ENCODE results near the gene BTF3.
"Not testable (repeated sequence)": the region's sequence is repeated elsewhere in the genome, so short reads cannot be mapped to it uniquely, and the experiment has no call there.

Gene BTF3

DNA sequence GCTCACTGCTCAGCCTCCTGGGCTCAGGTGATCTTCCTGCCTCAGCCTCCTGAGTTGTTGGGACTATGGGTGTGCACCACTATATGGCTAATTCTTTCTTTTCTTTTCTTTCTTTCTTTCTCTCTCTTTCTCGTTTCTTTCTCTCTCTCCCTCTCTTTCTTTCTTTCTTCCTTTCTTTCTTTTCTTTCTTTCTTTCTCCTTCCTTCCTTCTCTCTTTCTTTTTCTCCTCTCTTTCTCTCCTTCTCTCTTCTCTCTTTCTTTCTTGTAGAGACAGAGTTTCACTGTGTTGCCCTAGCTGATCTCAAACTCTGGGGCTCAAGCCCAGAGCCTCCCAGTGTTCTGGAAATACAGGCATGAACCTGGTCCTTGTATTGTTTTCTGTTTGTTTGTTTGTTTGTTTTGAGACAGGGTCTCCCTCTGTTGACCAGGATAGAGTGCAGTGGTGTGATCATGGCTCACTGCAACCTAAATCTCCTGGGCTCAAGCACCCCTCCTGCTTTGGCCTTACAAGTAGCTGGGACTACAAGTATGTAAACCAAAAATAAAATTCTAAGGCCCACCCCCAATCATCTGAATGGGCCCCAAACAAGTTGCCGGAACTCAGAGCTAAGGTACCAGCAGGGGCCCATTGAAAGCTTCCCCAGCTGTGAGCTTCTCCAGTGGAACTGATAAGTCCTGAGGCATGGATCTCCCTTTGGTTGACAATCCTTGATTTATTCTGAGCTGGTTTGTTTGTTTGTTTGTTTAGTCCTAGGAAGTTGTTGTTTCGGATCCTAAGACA is 11.9 kb upstream of the BTF3 start:
- no peak for DNase-seq

DNA sequence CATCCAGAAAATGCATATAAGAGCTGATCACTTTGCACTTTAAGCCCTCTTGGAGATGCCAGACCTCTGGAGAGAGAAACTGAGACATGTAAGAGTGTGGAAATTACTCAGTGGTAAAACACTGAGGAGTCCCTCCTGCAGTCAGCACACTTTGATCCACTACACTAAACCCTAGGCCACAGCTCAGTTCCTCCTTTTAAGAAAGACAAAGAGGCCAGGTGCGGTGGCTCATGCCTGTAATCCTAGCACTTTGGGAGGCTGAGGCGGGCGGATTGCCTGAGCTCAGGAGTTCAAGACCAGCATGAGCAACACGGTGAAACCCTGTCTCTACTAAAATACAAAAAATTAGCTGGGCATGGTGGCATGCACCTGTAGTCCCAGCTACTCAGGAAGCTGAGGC is 11.0 kb upstream of the BTF3 start:
- DNase-seq = not testable (repeated sequence)

DNA sequence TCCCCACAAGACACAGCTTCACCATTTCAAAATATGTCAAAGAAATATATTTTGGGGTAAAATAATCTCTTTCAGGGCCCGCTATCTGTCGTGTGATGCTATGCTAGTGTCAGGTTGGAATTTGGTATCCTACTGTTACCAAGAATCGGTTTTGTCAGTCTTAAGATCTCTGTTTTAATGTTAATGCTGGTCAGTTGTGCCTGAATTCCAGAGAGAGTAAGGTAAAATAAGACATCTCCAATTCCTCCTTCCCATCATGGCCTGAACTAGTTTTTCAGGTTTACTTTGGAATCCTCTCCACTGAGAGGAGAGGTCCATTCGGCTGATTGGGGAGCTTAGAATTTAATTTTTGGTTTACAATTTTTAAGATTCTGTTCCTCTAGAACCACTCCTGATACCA is 10.4 kb upstream of the BTF3 start:
- no peak for DNase-seq

DNA sequence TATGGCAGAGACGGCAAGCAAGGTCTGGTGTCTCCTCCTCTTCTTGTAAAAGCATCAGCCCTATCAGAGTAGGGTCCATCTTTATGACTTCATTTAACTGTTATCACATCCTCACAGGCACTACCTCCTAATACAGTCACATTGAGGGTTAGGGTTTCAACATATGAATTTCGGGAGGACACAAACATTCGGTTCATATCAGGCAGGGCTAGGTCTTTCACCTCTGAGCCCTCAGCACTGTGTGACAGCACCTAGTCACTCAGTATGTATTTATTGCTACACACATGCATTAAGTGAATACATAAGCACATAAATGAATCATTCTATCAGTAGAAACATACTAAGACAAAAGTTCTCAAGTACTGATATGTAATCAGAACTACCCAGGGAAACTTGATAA is 9.4 kb upstream of the BTF3 start:
- no peak for DNase-seq

DNA sequence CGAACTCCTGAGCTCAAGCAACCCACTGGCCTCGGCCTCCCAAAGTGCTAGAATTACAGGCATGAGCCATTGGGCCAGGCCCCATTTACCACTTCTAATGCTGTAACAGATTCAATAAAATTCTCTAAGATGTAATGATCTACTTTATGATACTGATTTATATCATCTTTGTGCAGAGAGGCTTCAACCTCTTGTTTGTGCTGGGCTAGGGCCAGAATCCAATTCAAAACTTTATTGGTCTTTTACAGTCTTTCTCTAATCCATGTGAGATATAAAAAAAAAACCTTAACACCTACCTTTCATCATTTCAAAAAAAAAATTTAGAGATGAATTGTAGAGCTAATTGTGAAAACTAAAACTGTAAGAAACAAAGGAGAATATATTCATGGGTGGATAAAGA is 8.2 kb upstream of the BTF3 start:
- no peak for DNase-seq

DNA sequence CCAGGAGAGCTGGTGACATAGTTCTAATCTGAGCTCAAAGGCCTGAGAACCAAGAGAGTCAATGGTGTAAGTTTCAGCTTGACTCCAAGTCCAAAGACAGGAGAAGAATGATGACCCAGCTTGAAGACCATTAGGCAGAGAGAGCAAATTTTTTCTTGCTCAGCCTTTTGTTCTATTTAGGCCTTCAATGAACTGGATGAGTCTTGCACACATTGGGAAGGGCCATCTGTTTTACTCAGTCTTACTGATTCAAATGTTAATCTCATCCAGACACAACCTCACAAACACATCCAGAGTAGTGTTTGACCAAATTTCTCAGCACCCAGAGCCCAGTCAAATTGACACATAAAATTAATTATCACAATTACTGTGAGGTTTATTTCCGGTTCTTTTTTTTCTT is 7.1 kb upstream of the BTF3 start:
- no peak for DNase-seq

DNA sequence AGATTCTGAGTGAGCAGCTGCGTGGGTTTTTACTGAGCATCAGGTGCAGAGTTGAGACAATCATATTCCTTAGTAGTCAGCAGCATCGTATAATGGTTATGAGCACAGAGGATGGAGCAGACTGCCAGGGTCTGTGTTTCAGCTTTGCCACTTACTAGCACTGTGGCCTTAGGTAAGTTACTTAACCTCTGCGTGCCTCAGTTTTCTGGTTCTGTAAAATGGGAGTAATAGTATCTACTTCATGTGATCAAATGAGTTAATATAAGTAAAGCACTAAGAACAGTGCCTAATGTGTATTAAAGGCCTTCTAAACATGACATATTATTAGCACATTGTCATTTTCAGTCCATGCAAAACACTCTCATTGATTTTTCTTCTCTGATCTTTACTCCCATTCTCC is 4.8 kb upstream of the BTF3 start:
- no peak for DNase-seq

DNA sequence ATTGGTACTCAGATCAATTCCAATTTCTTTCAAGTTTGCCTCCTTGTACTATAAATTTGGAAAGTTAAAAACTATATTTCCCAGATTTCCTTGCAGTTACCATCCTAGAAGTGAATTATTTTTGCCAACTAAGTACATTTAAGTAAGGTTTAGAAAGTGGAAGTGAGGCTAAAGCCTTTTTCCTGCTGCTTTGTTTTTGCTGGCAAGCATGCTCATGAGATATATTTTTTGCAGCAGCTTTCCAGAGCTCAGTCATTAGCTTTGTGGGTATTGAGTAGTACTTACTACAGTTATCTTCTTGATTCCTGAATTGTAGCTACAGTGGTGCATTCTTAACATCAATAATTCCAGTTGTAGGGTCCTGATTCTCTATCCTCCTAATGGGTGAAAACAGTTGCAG is 3.5 kb upstream of the BTF3 start:
- DNase-seq = no peak

DNA sequence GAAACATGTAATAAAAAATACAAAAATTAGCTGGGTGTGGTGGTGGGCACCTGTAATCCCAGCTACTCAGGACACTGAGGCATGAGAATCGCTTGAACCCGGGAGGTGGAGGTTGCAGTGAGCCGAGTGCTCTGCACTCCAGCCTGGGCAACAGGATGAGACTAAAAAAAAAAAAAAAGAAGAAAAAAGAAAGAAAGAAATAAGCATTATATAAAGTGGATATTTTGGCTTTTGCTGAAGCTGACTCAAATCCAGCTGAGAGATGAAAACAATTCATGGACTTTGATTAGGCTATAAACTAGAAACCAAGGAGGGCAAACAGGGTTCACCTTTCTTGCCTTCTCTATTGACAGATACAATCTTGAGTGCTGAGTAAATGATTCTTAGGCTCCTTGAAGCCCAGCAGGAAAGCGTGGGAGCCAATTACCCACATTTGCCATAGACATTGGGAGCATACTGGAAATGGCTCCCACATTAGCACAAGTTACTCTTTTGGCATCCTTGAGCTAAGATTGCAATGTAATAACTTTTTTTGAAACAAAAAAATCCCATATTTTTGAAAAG is 2.4 kb upstream of the BTF3 start:
- DNase-seq = no peak

DNA sequence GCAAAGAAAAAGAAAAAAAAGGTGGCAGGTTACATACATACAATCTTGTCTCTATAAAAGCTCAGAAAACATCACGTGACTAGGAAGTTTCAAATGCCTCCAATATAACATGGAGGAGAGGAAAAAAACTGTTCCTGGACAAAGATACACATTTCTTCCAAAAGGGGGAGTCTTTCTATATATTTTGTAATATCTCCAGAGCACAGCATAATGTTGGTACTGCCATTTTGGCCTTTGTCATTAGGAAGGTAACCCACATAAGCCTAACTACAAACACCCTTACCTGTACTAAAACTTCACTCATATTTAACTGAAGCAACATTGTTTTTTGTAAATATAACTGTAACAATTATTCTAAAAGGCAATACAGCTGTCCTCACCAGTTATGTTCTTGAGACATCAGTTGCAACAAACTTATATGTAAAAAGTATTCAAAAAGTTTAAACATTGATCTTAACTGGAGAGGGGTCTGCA is 1.2 kb upstream of the BTF3 start:
- DNase-seq = peak; percentile 30 to 84

DNA sequence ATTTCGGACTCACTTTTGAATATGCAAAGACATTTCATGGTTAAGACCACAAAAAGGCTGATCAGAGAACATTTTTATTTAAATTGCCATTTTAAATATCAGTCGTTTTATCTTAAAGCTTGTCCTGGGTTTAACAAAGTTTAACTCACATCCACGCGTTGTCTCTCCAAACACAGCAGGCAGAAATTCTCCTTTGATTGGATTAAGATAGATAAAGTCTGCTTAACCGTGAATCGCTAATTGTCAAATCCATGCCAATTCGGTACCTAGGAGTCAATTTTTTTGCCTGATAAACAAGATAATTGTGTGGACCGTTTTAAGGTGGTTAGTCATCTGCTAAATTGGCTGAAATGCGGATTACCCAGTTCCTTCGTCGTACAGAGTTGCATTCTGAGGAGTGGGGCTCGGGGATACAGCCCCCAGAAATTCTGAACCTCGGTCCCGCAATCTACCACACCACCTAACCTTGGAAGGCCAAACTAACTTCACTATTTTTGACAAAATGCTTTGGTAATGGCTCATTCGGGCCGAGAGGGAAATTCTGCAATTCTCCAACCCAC is 665 bp upstream of the BTF3 start:
- no peak for DNase-seq

DNA sequence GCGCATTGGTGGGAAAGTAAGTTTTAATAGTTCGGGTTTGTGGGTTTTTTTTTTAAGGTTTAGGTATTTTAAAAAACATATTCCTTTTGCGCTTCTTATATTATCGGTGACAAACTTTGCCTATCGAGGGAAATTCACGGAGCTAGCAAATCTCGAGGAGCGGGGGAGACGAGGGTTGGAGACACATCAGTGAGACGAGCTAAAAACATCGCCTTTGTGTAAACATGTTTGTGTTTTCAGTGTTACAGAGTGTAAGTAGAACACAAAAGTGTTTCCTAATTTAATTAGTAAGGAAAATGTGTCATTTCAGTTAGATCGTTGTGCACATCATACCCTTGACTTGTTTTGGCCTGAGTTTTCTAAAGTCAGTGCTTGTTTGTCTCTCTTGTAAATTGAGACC is 945 bp downstream of the BTF3 start:
- no peak for DNase-seq

DNA sequence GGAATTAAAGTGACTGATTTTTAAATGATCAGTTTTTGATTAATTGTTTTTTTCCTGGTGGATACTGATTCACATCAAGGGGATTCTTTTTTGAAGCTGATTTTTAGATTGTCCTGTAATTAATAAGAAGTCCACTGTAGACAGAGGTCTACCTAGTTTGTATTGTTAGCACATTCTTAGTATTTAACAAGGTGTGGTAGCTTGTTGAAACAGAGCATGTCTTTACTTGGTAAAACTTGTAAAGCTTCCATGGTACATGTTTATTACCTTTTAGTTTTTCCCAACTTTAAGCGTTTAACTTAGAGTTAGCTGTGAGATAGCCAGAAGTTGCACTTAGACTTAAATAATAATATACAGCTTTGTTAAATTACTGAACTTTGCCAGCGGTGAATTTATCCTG is 1.5 kb downstream of the BTF3 start:
- DNase-seq = no peak

DNA sequence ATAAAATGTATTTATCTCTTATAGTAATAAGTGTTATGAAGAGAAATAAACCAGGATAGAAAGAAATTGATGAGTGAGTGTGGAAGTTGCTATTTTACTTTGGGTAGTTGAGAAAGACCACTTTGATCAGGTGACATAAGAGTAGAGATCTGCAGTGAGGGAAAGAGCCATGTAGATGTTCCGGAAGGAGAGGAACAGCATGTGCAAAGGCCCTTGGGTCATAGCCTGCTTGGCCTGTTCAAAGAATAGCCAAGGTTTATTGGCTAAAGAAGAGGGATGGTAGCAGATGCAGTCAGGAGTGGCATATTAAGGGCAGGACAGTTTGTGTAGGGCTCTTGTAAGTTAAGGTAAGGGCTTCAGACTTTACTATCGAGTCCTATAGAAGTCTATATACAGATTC is 3.2 kb downstream of the BTF3 start:
- no peak for DNase-seq

DNA sequence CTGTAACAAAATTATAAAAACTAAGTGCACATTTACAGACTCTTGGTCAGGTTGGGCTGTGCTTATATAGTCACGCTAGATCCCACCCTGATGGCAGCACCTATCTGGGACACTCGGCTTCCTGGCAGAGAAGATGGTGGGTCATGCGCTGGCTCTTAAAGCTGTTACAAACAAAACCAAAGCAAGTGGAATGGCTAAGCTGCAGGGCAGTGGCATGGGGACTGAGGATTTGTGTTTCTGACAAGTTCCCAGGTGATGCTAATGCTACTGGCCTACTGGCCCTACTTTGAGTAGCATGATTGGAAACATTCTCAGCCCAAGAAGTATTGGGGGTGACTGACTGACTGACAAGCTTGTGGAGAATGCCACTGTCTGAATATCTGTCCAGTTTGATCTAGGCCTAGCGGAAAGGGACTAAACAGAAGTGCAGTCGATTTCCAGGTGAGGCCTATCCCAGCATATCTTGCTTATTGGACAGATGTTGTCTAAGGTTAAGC is 8.3 kb downstream of the BTF3 start:
- DNase-seq = no peak

DNA sequence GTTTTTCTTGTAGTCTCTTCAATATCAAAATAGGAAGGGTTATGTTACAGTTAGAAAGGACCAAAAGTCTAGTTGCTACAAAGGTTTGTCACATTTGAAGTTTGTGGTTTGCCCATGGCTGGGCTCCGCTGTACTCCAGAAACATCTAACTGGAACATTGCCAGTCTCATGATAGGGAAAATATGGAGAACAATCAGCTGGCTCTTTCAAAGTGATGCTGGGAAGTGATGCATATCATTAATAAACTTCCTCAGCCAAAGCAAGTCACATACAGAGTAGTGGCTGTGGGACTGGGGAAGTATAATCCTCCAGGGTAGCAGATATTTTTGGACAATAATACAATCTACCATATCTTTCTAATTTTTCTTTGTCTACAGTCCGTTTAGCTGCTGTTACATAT is 8.8 kb downstream of the BTF3 start:
- DNase-seq = peak in 1 of 2 experiments; percentile 11

DNA sequence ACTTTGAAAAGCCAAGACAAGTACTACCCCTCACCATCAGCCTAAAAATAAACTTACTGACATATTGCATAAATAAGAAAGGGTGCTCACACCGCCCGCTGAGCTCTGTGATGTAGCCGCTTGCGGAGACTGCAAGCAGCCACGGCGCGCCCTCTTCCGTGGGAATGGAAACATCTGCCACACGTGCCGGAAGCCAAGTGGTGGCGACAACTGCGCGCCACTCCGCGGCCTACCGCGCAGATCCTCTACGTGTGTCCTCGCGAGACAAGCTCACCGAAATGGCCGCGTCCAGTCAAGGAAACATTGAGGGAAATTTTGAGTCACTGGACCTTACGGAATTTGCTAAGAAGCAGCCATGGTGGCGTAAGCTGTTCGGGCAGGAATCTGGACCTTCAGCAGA is 10.3 kb downstream of the BTF3 start:
- DNase-seq = not testable (repeated sequence)

DNA sequence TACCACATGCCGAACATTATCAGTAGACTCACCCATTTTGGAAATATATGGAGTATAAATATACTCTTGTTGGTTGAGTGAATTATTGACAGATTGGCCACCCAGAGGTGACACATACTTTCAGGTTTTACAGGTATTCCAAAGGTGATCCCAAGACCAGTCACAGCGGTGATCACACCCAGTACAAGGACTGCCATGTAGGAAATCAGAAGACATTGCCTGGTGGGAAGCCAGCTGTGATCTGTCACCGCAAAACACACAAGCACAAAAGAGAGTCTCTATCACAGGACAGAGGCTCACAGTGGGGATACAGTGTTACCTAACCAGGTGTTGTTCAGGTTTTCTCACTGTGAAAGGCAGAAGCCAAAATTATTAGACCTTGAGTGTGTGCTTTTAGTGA is 15.8 kb downstream of the BTF3 start:
- no peak for DNase-seq

DNA sequence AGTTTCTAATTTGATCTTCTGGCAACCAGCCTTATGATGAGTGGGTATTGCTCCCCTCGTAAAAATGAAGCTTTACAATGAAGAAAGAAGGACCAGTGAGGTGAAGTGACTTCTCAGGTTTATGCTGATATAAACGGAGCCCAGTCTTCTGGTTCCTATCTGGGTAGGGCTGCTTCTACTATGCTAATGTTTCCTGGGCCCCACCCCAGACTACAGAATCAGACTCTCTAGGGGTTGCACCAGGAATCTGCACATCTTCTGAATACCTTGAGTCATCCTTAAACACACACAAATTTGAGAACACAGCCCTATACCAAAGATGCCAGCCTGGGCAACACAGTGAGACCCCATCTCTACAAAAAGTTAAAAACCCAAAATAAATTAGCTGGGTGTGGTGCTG is 16.2 kb downstream of the BTF3 start:
- DNase-seq = no peak

DNA sequence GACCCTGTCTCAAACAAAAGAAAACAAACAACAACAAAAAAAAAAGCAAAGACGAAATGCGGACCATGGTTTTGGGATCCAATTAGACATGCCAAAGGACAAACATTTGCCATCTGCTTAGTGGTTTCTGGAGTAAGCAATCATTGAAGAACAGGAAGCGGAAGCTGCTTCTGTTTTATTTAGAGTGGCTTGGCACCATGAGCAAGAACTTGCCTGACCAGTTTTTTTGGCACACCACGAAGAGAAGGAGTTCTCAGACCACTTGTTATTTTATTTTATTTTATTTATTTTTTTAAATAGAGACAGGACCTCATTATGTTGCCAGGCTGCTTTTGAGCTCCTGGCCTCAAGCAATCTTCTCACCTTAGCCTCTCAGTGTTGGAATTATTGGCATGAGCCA is 17.0 kb downstream of the BTF3 start:
- peak in 1 of 2 experiments; percentile 54 for DNase-seq

DNA sequence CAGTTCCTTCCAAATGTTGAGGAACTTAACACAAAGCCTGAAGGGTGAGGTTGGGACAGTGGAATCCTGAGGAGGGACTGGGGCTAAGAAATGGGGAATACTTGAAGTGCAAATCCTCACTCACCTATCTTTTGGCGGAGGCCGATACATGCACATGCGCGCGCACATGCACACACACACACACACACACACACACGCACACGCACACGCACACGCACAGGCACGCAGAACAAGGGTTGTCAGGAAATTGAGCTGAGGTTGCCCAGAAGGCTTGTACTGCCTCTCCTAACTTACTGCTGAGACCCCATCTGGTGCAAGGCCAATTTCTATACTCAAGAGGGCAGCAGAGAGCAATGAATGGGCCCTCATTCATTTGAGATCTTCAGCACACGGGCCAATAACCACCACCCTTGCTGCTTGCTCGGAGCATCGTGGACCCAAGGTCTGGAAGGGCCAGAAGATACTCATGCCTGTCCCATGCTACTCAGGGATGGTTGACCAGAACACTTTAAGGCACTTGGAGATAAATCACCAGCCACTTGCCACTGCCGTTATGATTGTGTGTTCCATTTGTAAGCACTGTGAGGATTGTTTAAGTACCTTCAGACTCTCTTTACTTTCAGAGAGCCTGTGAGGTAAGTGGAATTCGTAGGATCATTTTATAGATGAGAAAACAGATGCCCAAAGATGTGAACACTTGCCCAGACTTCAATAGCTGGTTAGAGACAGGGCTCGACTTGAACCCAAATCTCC is 21.5 kb downstream of the BTF3 start:
- DNase-seq = peak; percentile 26 to 85

DNA sequence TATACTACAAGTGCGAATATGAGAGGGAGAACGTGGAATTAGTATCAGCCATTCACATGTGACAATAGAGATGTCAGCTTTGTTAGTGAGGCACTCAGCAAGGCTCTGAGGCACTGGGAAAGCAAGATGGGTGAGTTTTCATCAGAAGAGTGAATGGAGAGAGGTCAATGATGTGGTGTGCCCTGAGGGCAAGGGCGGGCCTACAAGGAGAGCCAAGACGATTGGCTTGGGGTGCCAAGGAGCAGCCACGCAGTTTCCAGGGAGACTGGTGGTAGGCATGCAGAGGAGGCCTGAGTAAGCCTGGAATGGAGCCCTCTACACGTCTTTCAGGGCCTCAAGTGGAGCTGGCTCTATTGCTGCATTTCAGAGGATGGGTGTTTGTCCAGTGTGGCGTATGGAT is 24.7 kb downstream of the BTF3 start:
- DNase-seq = no peak

DNA sequence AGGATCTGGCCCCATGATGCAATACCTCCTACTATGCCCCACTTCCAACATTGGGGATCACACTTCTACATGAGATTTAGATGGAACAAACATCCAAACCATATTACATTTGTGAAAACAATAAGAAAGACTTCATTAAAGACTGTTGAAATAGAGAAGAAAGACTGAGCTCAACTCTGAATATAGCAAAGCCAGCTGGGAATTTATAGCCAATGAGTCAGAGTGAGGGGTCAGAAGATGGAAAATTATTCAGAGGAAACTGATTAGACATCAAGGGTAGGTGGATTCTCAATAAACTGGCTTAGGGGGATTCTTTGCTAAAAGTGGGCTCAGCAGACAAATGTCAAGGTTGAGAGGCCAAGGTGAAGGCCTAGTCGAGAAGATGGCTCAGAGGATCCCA is 25.6 kb downstream of the BTF3 start:
- DNase-seq = no peak

Data from NCI-H446 (cell line).